HepG2 (cell line): ENCODE data around the gene TPCN2. TPM values are rescaled to one million over a fixed set of nuclear protein-coding genes. Genes with fewer than 3 reads are reported as not detected.

Experiments used
- ATAC-seq: fragments of 200-7000 bp; cut with Tn5 transposase; 3 replicates; pipeline ENCODE4 v1.9.1; 2020; ENCODE audit warnings: mild to moderate bottlenecking, moderate library complexity
- BruUV-seq: library from RNA; stranded (reverse); fragments of 400-500 nt; replicated peaks from 2 replicates; lab custom pipeline; 2021; lab: Mats Ljungman, UMichigan
- CTCF ChIA-PET: fragments of 300-600 bp; formaldehyde crosslinking; extraction: SDS; loops from one replicate; lab custom pipeline; 2021; ENCODE audit warnings: low total read pairs, inconsistent platforms, low intra/inter-chr PET ratio; lab: Yijun Ruan, JAX
- POLR2A ChIA-PET: fragments of 350-600 bp; sonication (Branson Sonifier 250); formaldehyde crosslinking; loops from one replicate; lab custom pipeline; 2020; ENCODE audit warnings: antibody characterized with exemption, inconsistent platforms; lab: Yijun Ruan, JAX
- DNase-seq: peaks from one replicate; pipeline ENCODE4 v3.0.0-alpha.2; 2015; ENCODE audit warnings: low spot score
- FAIRE-seq: peaks from 3 replicates; lab custom pipeline; 2011; peaks lifted over from hg19 to GRCh38; lab: Jason Lieb, UNC
- H2AFZ ChIP-seq: one replicate; pipeline ENCODE4 v1.6.1; 2011; ENCODE audit warnings: low read length, inconsistent platforms
- H3K27ac ChIP-seq: fragments of 300-600 bp; 3 replicates; pipeline ENCODE4 v1.8.0; 2011; ENCODE audit warnings: mixed run types, mild to moderate bottlenecking, mixed read lengths, low read length, inconsistent platforms; ENCODE audit not compliant: insufficient read depth; ENCODE audit errors: extremely low read length
- H3K27me3 ChIP-seq, 2 experiments: fragments of 200-600 bp in 1 of 2; 2 replicates in 1 of 2; 3 replicates in 1 of 2; pipeline versions ENCODE4 v1.6.0 to v1.8.0; 2011; ENCODE audit warnings: low read length in 2 of 2, mild to moderate bottlenecking in 2 of 2, moderate library complexity in 2 of 2, inconsistent platforms in 1 of 2; ENCODE audit not compliant: insufficient read depth in 2 of 2, control insufficient read depth in 1 of 2
- H3K36me3 ChIP-seq, 2 experiments: fragments of 200-600 bp in 1 of 2; replicated peaks in 1 of 2; 2 replicates in 1 of 2; 3 replicates in 1 of 2; pipeline versions ENCODE4 v1.5.1 to v1.8.0; 2011; ENCODE audit warnings: low read length in 2 of 2, inconsistent platforms in 1 of 2; ENCODE audit not compliant: insufficient read depth in 2 of 2, control insufficient read depth in 1 of 2
- H3K4me1 ChIP-seq: 2 replicates; pipeline ENCODE4 v1.5.1; 2012; ENCODE audit warnings: low read length, inconsistent platforms; ENCODE audit not compliant: insufficient read depth
- H3K4me2 ChIP-seq: 2 replicates; pipeline ENCODE4 v1.6.0; 2011; ENCODE audit warnings: low read depth, low read length, inconsistent platforms
- H3K4me3 ChIP-seq, 3 experiments: fragments of 200-600 bp in 1 of 3; sonication (generic), shearing (Covaris generic) in 1 of 3; replicated peaks in 1 of 3; 2 replicates each; pipeline ENCODE4 v1.5.1; 2011 to 2016; ENCODE audit warnings: low read length in 3 of 3, inconsistent platforms in 2 of 3, low read depth in 2 of 3, mild to moderate bottlenecking in 2 of 3, control low read depth in 1 of 3, mixed read lengths in 1 of 3; ENCODE audit not compliant: insufficient read depth in 1 of 3
- H3K79me2 ChIP-seq: one replicate; pipeline ENCODE4 v1.6.1; 2011; ENCODE audit warnings: low read length, inconsistent platforms; ENCODE audit not compliant: insufficient read depth
- H3K9ac ChIP-seq: 2 replicates; pipeline ENCODE4 v1.6.0; 2011; ENCODE audit warnings: mild to moderate bottlenecking, low read depth, low read length, inconsistent platforms; ENCODE audit not compliant: insufficient read depth
- H3K9me3 ChIP-seq: 2 replicates; pipeline ENCODE4 v1.5.1; 2012; ENCODE audit warnings: mild to moderate bottlenecking, low read length
- H4K20me1 ChIP-seq: 2 replicates; pipeline ENCODE4 v1.6.0; 2011; ENCODE audit warnings: inconsistent platforms, mild to moderate bottlenecking, low read length, moderate library complexity; ENCODE audit not compliant: insufficient read depth
- ARNT ChIP-seq: fragments of 450-650 bp; IDR thresholded peaks from 2 replicates; pipeline ENCODE4 v1.6.1; 2017
- FOSL2 ChIP-seq: sonication (generic); formaldehyde crosslinking; IDR thresholded peaks from 2 replicates; pipeline ENCODE4 v1.4.0; 2020; ENCODE audit warnings: missing genetic modification reagents
- KLF16 ChIP-seq, 2 experiments: sonication (generic) in 1 of 2; formaldehyde crosslinking in 1 of 2; IDR thresholded peaks; 2 replicates each; pipeline versions ENCODE4 v1.6.1 to v1.8.0; 2016 to 2023; ENCODE audit warnings: missing genetic modification reagents in 2 of 2, missing compliant biosample characterization in 1 of 2
- LCORL ChIP-seq, 2 experiments: fragments of 450-650 bp in 1 of 2; sonication (generic) in 1 of 2; formaldehyde crosslinking in 1 of 2; IDR thresholded peaks; 2 replicates each; pipeline versions ENCODE4 v1.5.0 to v1.6.1; 2017 to 2020; ENCODE audit warnings: antibody characterized with exemption in 1 of 2, missing genetic modification reagents in 1 of 2
- MEIS1 ChIP-seq: sonication (generic); formaldehyde crosslinking; IDR thresholded peaks from 2 replicates; pipeline ENCODE4 v1.9.0; 2021; ENCODE audit warnings: mild to moderate bottlenecking, missing genetic modification reagents, moderate library complexity, borderline replicate concordance
- MIER3 ChIP-seq: IDR thresholded peaks from 2 replicates; pipeline ENCODE4 v1.6.1; 2016; ENCODE audit warnings: missing compliant biosample characterization, borderline replicate concordance
- NFIC ChIP-seq: IDR thresholded peaks from 2 replicates; pipeline ENCODE4 v1.6.1; 2012; ENCODE audit warnings: mild to moderate bottlenecking, low read length, inconsistent platforms
- PITX1 ChIP-seq: sonication (generic); formaldehyde crosslinking; IDR thresholded peaks from 2 replicates; pipeline ENCODE4 v1.5.1; 2020; ENCODE audit warnings: mild to moderate bottlenecking, missing genetic modification reagents
- RAD21 ChIP-seq: fragments of 450-650 bp; formaldehyde crosslinking; IDR thresholded peaks from 2 replicates; pipeline ENCODE4 v1.5.0; 2020; ENCODE audit warnings: mild to moderate bottlenecking
- SMAD9 ChIP-seq: sonication (generic); formaldehyde crosslinking; IDR thresholded peaks from 2 replicates; pipeline ENCODE4 v1.5.1; 2020; ENCODE audit warnings: mild to moderate bottlenecking, missing genetic modification reagents
- THAP11 ChIP-seq: IDR thresholded peaks from 2 replicates; pipeline ENCODE4 v1.6.1; 2016; ENCODE audit warnings: missing biosample characterization, missing genetic modification reagents
- XRCC5 ChIP-seq: fragments of 200-400 bp; formaldehyde crosslinking; optimal IDR thresholded peaks from 2 replicates; pipeline ENCODE3; 2017; ENCODE audit warnings: mild to moderate bottlenecking, low read length
- ZNF557 ChIP-seq: sonication (generic); formaldehyde crosslinking; IDR thresholded peaks from 2 replicates; pipeline ENCODE4 v1.4.0; 2020; ENCODE audit warnings: missing genetic modification reagents
- WGBS: methylation state at CpG from one replicate; pipeline ENCODE4 v1.1.6; 2017; ENCODE audit warnings: low lambda C conversion rate; 5-methylcytosine and 5-hydroxymethylcytosine counted together
- in situ Hi-C: cut with HindIII; loops from 2 replicates; pipeline ENCODE4 v1.10.0; 2017; ENCODE audit warnings: low pct_unique_long_range_greater_than_20kb; ENCODE audit not compliant: extremely low pct_ligation_motif_present
- intact Hi-C: fragments of 100-400 bp; cut with micrococcal nuclease; formaldehyde crosslinking; loops from one replicate; pipeline ENCODE4 v1.10.0; 2022; ENCODE audit not compliant: unreplicated experiment
- polyA plus RNA-seq, 8 experiments: library from polyadenylated mRNA; depleted of rRNA in 3 of 8; stranded (reverse) in 7 of 8; unstranded in 1 of 8; fragments of >200 nt; fragmentation: Illumina TruSeq in 4 of 8; extraction: Trizol in 4 of 8; gene quantifications; 2 replicates each; pipeline versions ENCODE4 v1.2.1 to v1.2.3, GENCODE V29; 2011 to 2016; ENCODE audit warnings: low read depth in 4 of 8, missing spikeins in 1 of 8, mixed read lengths in 1 of 8; ENCODE audit not compliant: insufficient read depth in 1 of 8
- total RNA-seq, 5 experiments: library from RNA; depleted of rRNA; stranded (reverse); fragments of >200 nt; fragmentation: Illumina TruSeq; extraction: Trizol; gene quantifications; 2 replicates each; pipeline ENCODE4 v1.2.3, GENCODE V29; 2016; ENCODE audit warnings: low read depth in 1 of 5
- TF ChIP-seq, protein P1 (sequence below): sonication (generic); formaldehyde crosslinking; IDR thresholded peaks from 2 replicates; pipeline ENCODE4 v1.8.0; 2022; ENCODE audit warnings: missing genetic modification reagents, low read depth, mild to moderate bottlenecking, borderline replicate concordance
- TF ChIP-seq, protein P2 (sequence below): sonication (generic); formaldehyde crosslinking; IDR thresholded peaks from 2 replicates; pipeline ENCODE4 v1.4.0; 2020; ENCODE audit warnings: mild to moderate bottlenecking, missing genetic modification reagents

The TPCN2 gene
- total and polyA plus RNA-seq, 2 of the 13 experiments (the other 11 are each of a cell fraction or from before 2014, with no cell fraction given), result 5.6 to 5.9 TPM

DNA sequence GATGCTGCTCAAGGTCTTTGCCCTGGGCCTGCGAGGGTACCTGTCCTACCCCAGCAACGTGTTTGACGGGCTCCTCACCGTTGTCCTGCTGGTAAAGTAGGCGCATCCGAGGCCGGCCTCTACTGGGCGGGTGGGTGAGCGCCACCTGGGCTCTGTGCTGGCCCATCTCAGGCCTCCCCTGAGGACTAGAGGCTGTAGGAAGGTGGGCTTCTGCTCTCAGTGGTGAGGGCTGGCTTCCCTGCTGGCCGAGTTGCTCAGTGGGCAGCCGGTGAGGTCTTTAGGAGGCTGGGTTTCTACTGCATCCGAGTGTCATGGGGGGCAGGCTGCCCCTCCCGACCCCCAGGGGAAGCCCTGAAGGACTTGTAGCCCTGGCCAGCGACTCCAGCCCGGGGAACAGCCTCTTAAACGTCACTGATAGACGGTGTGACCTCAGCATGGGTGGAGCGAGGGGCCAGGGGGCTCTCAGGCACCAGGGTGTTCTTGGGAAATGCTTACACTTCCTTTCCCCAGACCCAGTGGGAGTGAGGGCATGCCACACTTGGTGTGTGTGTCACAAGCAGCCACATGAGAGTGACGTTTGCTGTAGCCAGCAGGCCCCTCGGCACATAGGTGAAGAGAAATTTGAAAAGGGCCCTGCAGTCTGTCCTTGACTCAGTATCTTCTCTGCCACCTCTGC, 30.3 kb downstream of the TPCN2 start (continued):
- no peak for TF ChIP-seq PITX1 (CRISPR knock-in tag)
- TF ChIP-seq THAP11 (CRISPR knock-in tag), result no peak
- TF ChIP-seq, protein P1, sequence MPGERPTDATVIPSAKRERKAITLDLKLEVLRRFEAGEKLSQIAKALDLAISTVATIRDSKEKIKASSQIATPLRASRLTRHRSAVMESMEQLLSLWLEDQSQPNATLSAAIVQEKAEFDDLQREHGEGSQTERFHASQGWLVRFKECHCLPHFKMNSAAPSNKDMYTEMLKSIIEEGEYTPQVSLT (CRISPR knock-in tag), result no peak
- no peak for TF ChIP-seq XRCC5
- TF ChIP-seq, protein P2, sequence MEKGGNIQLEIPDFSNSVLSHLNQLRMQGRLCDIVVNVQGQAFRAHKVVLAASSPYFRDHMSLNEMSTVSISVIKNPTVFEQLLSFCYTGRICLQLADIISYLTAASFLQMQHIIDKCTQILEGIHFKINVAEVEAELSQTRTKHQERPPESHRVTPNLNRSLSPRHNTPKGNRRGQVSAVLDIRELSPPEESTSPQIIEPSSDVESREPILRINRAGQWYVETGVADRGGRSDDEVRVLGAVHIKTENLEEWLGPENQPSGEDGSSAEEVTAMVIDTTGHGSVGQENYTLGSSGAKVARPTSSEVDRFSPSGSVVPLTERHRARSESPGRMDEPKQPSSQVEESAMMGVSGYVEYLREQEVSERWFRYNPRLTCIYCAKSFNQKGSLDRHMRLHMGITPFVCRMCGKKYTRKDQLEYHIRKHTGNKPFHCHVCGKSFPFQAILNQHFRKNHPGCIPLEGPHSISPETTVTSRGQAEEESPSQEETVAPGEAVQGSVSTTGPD, result no peak
- TF ChIP-seq KLF16 (CRISPR knock-in tag; IDR thresholded peaks at IDR 0.05), result no peak
- no peak for TF ChIP-seq MIER3 (CRISPR knock-in tag)

DNA sequence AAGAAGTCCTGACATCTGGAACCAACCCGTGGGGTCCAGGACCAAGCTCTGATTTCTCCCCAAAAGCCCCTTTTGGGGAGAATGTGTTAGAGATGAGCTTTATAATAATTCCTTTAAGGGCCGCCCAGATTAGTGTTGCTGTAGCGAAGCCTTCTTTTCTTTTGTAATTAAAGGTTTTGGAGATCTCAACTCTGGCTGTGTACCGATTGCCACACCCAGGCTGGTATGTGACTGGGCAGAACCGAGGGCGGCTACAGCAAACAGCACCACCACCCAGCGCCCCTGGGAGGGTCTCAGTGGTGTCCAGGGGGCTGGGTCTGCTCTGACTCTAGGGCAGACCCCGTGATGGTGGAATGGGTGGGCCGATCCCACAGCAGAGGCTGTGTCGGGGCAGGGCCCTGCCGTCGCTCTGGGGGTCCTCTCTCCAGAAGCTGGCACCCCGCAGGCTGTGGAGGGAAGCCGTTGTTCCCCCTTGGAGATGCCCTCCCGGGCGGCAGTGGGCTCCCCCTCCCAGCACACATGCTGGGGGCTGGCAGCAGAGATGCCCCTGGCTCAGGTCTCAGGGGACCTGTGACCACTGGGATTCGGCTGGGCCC, 31.0 kb downstream of the TPCN2 start:
- POLR2A ChIA-PET, result no interaction called here
- no peak for DNase-seq
- Histone ChIP-seq H3K79me2 (no peaks in the 10 kb centered on the region), H4K20me1 (no peaks in the 10 kb centered on the region), H3K4me1 (no peaks in the 10 kb centered on the region), H3K27me3 (no peaks in the 10 kb centered on the region), H3K27ac (no peak overlapping the region), H3K9ac (no peak overlapping the region), H2AFZ (no peak overlapping the region)
- ATAC-seq, result no peak
- WGBS, result 98% methylated on average over 6 of the region's 17 CpGs
- no peak for FAIRE-seq
- TF ChIP-seq RAD21 (CRISPR knock-in tag) (no peak), FOSL2 (no peak), SMAD9 (CRISPR knock-in tag) (no peak), ZNF557 (no peak), LCORL (IDR thresholded peaks at IDR 0.05) (no peak), LCORL (CRISPR knock-in tag; IDR thresholded peaks at IDR 0.05) (no peak), NFIC (no peak), MEIS1 (CRISPR knock-in tag) (no peak), ARNT (no peak)
- TF ChIP-seq, all 625 proteins: peak for 0
- no TSS peak for BruUV-seq
- peaks cover 2 to 12% of the 10 kb centered on the region in 2 experiments; a peak in 3 of 5 replicates for H3K36me3 ChIP-seq
- no peaks in the 10 kb centered on the region for H3K9me3 ChIP-seq
- in situ Hi-C loops (no loop called here), intact Hi-C loops (no loop called here)
- CTCF ChIA-PET, result no interaction called here
- H3K4me3 ChIP-seq, result no peak overlapping the region
- H3K4me2 ChIP-seq, result no peak overlapping the region
